Osteocyte (in vitro differentiated cells): ENCODE results near the gene FLCN. TPM values are rescaled to one million over a fixed set of nuclear protein-coding genes. Genes with fewer than 3 reads are reported as not detected.
"Not testable (repeated sequence)": the region's sequence is repeated elsewhere in the genome, so short reads cannot be mapped to it uniquely, and the experiment has no call there.

Experiments
- DNase-seq: peaks from one replicate; pipeline ENCODE4 v3.0.0; 2021; ENCODE audit warnings: mixed read lengths; ENCODE audit not compliant: unreplicated experiment; ENCODE audit errors: extremely low spot score
- H3K27ac Mint-ChIP-seq: one replicate; pipeline ENCODE4 v1.8.0; 2021; ENCODE audit warnings: mild to moderate bottlenecking, mixed read lengths; ENCODE audit not compliant: unreplicated experiment
- H3K27me3 Mint-ChIP-seq: one replicate; pipeline ENCODE4 v1.8.0; 2021; ENCODE audit warnings: mixed read lengths; ENCODE audit not compliant: unreplicated experiment
- H3K36me3 Mint-ChIP-seq: one replicate; pipeline ENCODE4 v1.8.0; 2021; ENCODE audit warnings: mixed read lengths; ENCODE audit not compliant: unreplicated experiment
- H3K4me1 Mint-ChIP-seq: one replicate; pipeline ENCODE4 v1.8.0; 2021; ENCODE audit warnings: mixed read lengths; ENCODE audit not compliant: unreplicated experiment
- H3K4me3 Mint-ChIP-seq: one replicate; pipeline ENCODE4 v1.8.0; 2021; ENCODE audit warnings: mild to moderate bottlenecking, moderate library complexity, mixed read lengths; ENCODE audit not compliant: unreplicated experiment
- H3K9me3 Mint-ChIP-seq: one replicate; pipeline ENCODE4 v1.8.0; 2021; ENCODE audit warnings: mixed read lengths; ENCODE audit not compliant: unreplicated experiment
- long read RNA-seq: library from polyadenylated mRNA; unstranded; transcript quantifications from one replicate; pipeline ENCODE4 v2.0.0, GENCODE V29; 2021
- total RNA-seq: library from RNA; stranded (reverse); gene quantifications from 2 replicates; pipeline ENCODE4 v1.2.1, GENCODE V29; 2021
- TF ChIP-seq, protein P1 (sequence below): fragments of 200-600 bp; sonication (generic); IDR thresholded peaks from 2 replicates; pipeline ENCODE4 v1.5.0; 2021; ENCODE audit warnings: antibody characterized with exemption, mild to moderate bottlenecking, moderate library complexity

FLCN gene, protein sequence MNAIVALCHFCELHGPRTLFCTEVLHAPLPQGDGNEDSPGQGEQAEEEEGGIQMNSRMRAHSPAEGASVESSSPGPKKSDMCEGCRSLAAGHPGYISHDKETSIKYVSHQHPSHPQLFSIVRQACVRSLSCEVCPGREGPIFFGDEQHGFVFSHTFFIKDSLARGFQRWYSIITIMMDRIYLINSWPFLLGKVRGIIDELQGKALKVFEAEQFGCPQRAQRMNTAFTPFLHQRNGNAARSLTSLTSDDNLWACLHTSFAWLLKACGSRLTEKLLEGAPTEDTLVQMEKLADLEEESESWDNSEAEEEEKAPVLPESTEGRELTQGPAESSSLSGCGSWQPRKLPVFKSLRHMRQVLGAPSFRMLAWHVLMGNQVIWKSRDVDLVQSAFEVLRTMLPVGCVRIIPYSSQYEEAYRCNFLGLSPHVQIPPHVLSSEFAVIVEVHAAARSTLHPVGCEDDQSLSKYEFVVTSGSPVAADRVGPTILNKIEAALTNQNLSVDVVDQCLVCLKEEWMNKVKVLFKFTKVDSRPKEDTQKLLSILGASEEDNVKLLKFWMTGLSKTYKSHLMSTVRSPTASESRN
- total RNA-seq: 91.1 and 97.1 TPM in 2 replicates
- long read RNA-seq, transcript FLCN-203 (8 exons, 1,692 nt): major isoform, 5 of 16 reads
- long read RNA-seq, partial matches to known transcripts: 2 of 16 reads
- long read RNA-seq, other reads (novel, unspliced or antisense): 5 of 16 reads

DNA sequence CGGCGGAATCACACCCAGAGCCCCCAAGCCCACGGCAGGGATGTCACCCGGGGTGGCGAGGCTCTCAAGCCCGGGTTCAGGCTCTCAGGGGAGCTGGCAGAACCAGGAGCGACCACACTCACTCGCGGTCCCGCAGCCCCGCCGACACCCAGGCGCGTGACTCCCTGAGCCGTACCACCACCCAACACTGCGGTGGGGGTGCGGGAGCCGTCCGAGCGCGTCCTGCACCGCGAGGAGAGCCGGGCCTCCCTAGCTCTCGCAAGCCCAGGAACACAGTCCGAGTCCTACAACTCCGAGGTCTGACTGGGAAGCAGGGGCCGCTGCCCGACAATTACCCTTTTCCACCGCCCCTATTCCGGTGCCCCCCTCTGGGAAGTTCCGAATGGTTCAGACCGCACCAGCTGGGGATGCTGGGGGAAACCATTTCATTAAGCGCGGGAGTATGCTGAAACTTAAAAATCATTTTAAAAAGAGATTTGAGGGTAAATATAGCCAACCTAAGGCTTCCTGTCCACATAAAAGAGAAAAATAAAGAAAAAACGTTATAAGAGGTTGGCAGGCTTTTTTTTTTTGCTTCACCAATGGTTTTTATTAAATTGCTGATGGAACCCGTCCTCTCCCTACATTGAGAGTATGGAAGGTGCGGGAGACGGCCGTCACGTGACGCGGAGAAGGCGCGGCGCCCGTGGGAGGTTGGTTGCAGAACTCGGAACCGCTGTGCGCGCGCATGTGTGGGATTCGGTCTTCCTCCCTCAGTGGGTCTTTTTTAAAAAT, at the start of gene FLCN:
TSS of gene FLCN (minus strand) at position 143 of the 774 bp plus-strand sequence. CDS start 9,031 bp downstream, outside the sequence.
- no peaks in the 10 kb centered on the region for H3K9me3 Mint-ChIP-seq
- peaks cover 32% of the 10 kb centered on the region for H3K4me1 Mint-ChIP-seq
- DNase-seq: peak; percentile 95
- H3K27ac Mint-ChIP-seq: peak within 1 kb of the TSS; percentile 99
- H3K27me3 Mint-ChIP-seq: no peaks in the 10 kb centered on the region
- TF ChIP-seq, protein P1, sequence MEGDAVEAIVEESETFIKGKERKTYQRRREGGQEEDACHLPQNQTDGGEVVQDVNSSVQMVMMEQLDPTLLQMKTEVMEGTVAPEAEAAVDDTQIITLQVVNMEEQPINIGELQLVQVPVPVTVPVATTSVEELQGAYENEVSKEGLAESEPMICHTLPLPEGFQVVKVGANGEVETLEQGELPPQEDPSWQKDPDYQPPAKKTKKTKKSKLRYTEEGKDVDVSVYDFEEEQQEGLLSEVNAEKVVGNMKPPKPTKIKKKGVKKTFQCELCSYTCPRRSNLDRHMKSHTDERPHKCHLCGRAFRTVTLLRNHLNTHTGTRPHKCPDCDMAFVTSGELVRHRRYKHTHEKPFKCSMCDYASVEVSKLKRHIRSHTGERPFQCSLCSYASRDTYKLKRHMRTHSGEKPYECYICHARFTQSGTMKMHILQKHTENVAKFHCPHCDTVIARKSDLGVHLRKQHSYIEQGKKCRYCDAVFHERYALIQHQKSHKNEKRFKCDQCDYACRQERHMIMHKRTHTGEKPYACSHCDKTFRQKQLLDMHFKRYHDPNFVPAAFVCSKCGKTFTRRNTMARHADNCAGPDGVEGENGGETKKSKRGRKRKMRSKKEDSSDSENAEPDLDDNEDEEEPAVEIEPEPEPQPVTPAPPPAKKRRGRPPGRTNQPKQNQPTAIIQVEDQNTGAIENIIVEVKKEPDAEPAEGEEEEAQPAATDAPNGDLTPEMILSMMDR: no peak
- H3K4me3 Mint-ChIP-seq: peak within 1 kb of the TSS; percentile 98
- H3K36me3 Mint-ChIP-seq: peaks cover 6% of the 10 kb centered on the region

DNA sequence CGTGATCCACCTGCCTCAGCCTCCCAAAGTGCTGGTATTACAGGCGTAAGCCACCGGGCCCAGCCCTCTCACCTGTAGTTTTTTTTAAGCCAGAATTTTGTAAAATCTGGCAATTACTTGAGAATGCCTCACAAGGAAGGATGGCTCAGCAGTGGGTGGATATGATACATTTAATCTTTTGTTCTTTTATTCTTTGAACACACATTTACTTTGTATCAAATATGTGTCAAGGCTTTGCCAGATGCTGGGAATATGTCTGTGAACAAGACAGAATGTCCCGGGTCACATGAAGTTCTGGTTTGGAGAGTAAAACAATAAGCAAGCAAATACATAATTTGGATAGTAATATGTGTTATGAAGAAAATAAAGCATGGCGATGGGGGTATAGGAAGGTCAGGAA, 49.0 kb upstream of the FLCN start:
- TF ChIP-seq, protein P1: no peak
- peaks cover 4% of the 10 kb centered on the region for H3K27me3 Mint-ChIP-seq
- no peaks in the 10 kb centered on the region for H3K9me3 Mint-ChIP-seq
- no peak for DNase-seq
- H3K36me3 Mint-ChIP-seq: no peaks in the 10 kb centered on the region
- no peak overlapping the region for H3K27ac Mint-ChIP-seq
- no peak overlapping the region for H3K4me3 Mint-ChIP-seq
- peaks cover 10% of the 10 kb centered on the region for H3K4me1 Mint-ChIP-seq

DNA sequence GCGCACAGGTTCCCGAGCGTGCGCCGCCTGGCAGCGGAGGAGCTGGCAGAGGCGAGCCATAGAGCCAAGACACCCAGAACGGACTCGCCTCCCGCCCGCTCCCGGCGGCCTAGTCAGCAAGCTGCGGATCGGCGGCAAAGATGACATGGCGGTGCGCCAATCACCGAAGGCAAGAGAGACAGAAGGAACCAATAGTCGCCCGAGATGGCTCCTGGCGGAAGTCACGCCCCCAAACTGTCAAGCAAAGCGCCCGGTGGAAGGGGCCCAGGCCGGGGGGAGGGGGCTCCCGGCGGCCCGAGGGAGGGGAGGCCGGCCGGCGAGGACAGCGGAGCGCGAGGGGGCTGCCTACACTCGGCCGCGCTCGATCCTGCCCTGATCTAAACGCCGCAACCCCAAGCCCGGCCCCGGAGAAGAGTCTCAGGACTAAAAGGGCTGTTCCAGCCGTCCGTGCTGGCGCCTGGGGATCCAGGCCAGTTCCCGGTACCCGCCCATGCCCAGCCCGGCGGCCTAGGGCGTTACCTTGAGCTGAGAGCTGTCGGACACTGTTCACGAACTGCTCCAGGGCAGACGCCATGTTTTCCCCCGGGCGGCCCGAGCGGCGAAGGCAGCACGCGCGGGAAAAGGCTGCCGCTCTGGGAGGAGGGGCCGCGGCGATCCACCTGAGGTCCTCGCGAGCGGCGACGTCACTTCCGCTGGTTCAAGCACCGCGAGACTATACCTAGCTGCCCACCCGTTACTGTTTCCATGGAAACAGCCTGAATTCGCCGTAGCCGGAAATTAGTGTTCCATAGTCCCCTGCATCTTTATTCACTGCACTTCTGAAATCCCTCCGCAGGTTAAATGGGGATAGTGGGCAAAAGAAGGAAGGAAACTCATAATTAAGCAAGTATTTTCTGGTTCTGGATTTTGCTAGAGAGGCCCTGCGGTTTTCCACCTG, 43.9 kb upstream of the FLCN start, which contains the start of gene COPS3:
TSS of gene COPS3 (minus strand) at position 634 of the 937 bp plus-strand sequence. CDS start at position 574, 60 bp downstream.
- Mint-ChIP-seq H3K27ac (peak within 1 kb of the TSS; percentile 91), H3K9me3 (no peaks in the 10 kb centered on the region), H3K27me3 (peaks cover 4% of the 10 kb centered on the region), H3K4me3 (peak within 1 kb of the TSS; percentile 89), H3K36me3 (peaks cover 2% of the 10 kb centered on the region), H3K4me1 (peaks cover 23% of the 10 kb centered on the region)
- DNase-seq: peak; percentile 99
- TF ChIP-seq, protein P1: no peak

DNA sequence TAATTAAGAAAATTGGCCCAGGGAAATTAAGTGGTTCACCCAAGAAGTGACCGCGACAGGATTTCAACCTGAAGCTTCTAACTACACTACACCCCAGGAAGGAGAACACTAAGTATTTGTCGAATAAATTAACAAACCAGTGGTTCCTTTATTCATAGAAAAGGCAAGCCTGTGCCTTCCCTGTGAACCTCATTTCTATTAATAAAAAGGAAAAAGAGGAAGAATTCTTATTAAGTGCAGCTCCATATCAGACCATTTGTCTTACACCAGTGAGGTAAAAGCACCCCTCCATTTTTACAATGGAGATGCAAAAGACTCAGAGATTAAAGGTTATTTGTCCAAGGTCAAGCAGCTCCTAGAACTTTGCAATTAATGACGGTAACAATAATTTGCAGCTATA, 42.3 kb upstream of the FLCN start:
- H3K27ac Mint-ChIP-seq: peak overlapping the region; percentile 91
- H3K9me3 Mint-ChIP-seq: no peaks in the 10 kb centered on the region
- TF ChIP-seq, protein P1: no peak
- DNase-seq: no peak
- peaks cover 4% of the 10 kb centered on the region for H3K27me3 Mint-ChIP-seq
- H3K4me1 Mint-ChIP-seq: peaks cover 23% of the 10 kb centered on the region
- peaks cover 7% of the 10 kb centered on the region for H3K36me3 Mint-ChIP-seq
- peak overlapping the region; percentile 89 for H3K4me3 Mint-ChIP-seq

DNA sequence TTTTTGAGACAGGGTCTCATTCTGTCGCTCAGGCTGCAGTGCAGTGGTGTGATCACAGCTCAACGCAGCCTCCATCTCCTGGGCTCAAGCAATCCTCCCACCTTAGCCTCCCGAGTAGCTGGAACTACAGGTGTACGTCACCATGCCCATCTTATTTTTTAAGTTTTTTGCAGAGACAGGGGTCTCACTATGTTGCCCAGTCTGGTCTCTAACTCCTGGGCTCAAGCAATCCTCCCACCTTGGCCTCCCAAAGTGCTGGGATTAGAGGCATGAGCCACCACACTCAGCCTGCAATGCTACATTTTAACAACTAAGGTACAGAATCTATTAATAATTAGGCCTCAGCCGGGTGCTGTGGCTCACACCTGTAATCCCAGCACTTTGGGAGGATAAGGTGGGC, 40.5 kb upstream of the FLCN start:
- not testable (repeated sequence) for H3K27me3 Mint-ChIP-seq, H3K27ac Mint-ChIP-seq, H3K9me3 Mint-ChIP-seq, H3K4me3 Mint-ChIP-seq, DNase-seq
- Mint-ChIP-seq H3K4me1 (peaks cover 23% of the 10 kb centered on the region), H3K36me3 (peaks cover 13% of the 10 kb centered on the region)
